ENCODE data around the gene INPP5J. TPM values are rescaled to one million over a fixed set of nuclear protein-coding genes. Genes with fewer than 3 reads are reported as not detected.

The INPP5J gene
- 0.55 to 0.80 TPM (median 0.68 TPM) in 5 replicates for total RNA-seq (2022; extraction: Qiagen RNA extraction; ENCODE audit: low read depth)

GRCh38 chr22:31122532-31123291 is at the start of gene INPP5J:
INPP5J (plus strand) TSS chr22:31122966; CDS start chr22:31123015, 49 bp downstream.

GRCh38 chr22:31080848-31081649 is 41.7 kb upstream of the INPP5J start, which contains the start of gene SMTN:
SMTN (plus strand) TSS chr22:31081318; CDS start chr22:31083259, 1,941 bp downstream.

GRCh38 chr22:31107178-31107893 is 15.4 kb upstream of the INPP5J start, which contains the start of gene SELENOM:
SELENOM (minus strand) TSS chr22:31107568; CDS start chr22:31107505, 63 bp downstream.

GRCh38 chr22:31139866-31140716 is 17.3 kb downstream of the INPP5J start, which contains the start of gene PLA2G3:
PLA2G3 (minus strand) TSS chr22:31140508; CDS start chr22:31140354, 154 bp downstream.

Other genes with a start within 250 kb of the INPP5J start
- 11.7 to 17.2 TPM (median 15.8 TPM) in 5 replicates for gene MORC2, start 154.2 kb upstream of the INPP5J start, total RNA-seq (2022; extraction: Qiagen RNA extraction; ENCODE audit: low read depth)
- gene TUG1, start 153.7 kb upstream of the INPP5J start, total RNA-seq (2022; extraction: Qiagen RNA extraction; ENCODE audit: low read depth) = 29.8 to 36.0 TPM (median 33.7 TPM) in 5 replicates
- 24.5 to 37.9 TPM (median 34.7 TPM) in 5 replicates for gene SMTN, start 41.6 kb upstream of the INPP5J start, total RNA-seq (2022; extraction: Qiagen RNA extraction; ENCODE audit: low read depth)
- gene SELENOM, start 15.4 kb upstream of the INPP5J start, total RNA-seq (2022; extraction: Qiagen RNA extraction; ENCODE audit: low read depth) = 65.3 to 74.2 TPM (median 66.6 TPM) in 5 replicates
- gene PLA2G3, start 17.5 kb downstream of the INPP5J start, total RNA-seq (2022; extraction: Qiagen RNA extraction; ENCODE audit: low read depth) = not detected in 5 replicates
- gene RNF185, start 37.2 kb downstream of the INPP5J start, total RNA-seq (2022; extraction: Qiagen RNA extraction; ENCODE audit: low read depth) = 22.7 to 26.8 TPM (median 25.9 TPM) in 5 replicates
- gene LIMK2, start 89.3 kb downstream of the INPP5J start, total RNA-seq (2022; extraction: Qiagen RNA extraction; ENCODE audit: low read depth) = 7.6 to 9.2 TPM (median 8.5 TPM) in 5 replicates
- 1.2 to 2.1 TPM (median 1.3 TPM) in 5 replicates for gene PIK3IP1, start 169.5 kb downstream of the INPP5J start, total RNA-seq (2022; extraction: Qiagen RNA extraction; ENCODE audit: low read depth)
- gene PATZ1, start 223.4 kb downstream of the INPP5J start, total RNA-seq (2022; extraction: Qiagen RNA extraction; ENCODE audit: low read depth) = 19.9 to 22.1 TPM (median 21.2 TPM) in 5 replicates

Data from A549 treated with DMSO at 1 μM for 4 hours (cell line).